HUES6 (cell line): Measurements from ENCODE around the gene SELENOM.
"Not testable (repeated sequence)": the region's sequence is repeated elsewhere in the genome, so short reads cannot be mapped to it uniquely, and the experiment has no call there.

Experiments
- H3K27ac ChIP-seq: 2 replicates; pipeline ENCODE4 v1.7.0; 2013; ENCODE audit warnings: low read depth, mild to moderate bottlenecking, low read length, inconsistent platforms
- H3K27me3 ChIP-seq: 2 replicates; pipeline ENCODE4 v1.6.1; 2013; ENCODE audit warnings: low read length; ENCODE audit not compliant: control insufficient read depth, insufficient read depth
- H3K36me3 ChIP-seq: 2 replicates; pipeline ENCODE4 v1.6.1; 2013; ENCODE audit warnings: low read length; ENCODE audit not compliant: control insufficient read depth, insufficient read depth
- H3K4me1 ChIP-seq: 2 replicates; pipeline ENCODE4 v1.6.1; 2013; ENCODE audit warnings: low read length; ENCODE audit not compliant: control insufficient read depth, insufficient read depth
- H3K4me3 ChIP-seq: 2 replicates; pipeline ENCODE4 v1.5.1; 2013; ENCODE audit warnings: low read depth, low read length
- H3K9ac ChIP-seq: one replicate; pipeline ENCODE4 v1.6.1; 2013; ENCODE audit warnings: mild to moderate bottlenecking, low read length
- H3K9me3 ChIP-seq: 2 replicates; pipeline ENCODE4 v1.6.1; 2013; ENCODE audit warnings: low read depth, low read length; ENCODE audit not compliant: control insufficient read depth, insufficient read depth

SELENOM gene

DNA sequence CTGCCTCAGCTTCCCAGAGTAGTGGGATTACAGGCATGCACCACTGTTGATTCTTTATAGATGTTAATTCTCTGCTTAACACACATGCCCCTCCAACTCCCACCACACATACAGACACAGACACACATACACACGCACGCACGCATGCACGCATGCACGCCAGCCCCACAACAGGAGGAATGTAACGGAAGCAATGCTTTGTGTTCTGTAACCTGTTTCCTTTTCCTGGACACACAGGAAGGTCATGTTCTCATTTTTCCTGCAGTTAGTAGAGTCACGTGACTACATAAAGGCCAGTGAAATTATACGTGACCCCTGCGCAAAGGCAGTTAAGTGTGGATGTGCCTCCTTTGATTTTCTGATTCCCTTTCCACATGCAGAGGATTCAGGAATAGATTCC, 34.2 kb downstream of the SELENOM start:
- H3K27me3 ChIP-seq, H3K27ac ChIP-seq, H3K9ac ChIP-seq, H3K4me3 ChIP-seq, H3K4me1 ChIP-seq, H3K9me3 ChIP-seq, H3K36me3 ChIP-seq: not testable (repeated sequence)

DNA sequence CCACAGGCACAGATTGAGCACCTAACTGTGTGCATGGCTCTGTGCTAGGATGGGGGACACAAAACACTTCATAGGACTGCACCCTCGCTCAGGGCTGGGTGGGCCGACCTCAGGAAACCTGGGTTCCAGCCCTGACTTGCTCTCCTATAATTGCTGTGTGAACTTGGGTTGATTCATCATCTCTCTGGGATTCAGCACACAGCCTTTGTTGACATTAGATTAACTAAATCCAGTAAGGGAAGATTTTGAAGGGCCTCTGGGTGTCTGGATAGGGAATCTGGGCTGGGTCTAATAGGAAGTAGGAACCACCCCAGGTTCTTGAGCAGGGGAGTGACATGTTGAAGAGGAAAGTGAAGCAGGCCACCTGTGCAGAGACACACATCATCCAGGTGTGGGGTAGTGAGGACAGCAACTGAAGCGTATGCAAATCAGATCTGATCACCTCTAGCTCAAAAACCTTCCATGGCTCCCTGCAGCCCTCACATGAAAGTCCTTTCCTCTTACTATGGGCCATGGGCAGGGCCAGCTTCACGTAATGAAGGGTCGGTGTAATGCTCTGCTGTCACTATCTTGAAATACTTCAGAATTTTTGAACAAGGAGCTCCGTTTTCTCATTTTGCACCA, 37.6 kb downstream of the SELENOM start:
- H3K4me1 ChIP-seq, H3K9ac ChIP-seq, H3K4me3 ChIP-seq, H3K36me3 ChIP-seq, H3K9me3 ChIP-seq, H3K27ac ChIP-seq, H3K27me3 ChIP-seq: not testable (repeated sequence)

DNA sequence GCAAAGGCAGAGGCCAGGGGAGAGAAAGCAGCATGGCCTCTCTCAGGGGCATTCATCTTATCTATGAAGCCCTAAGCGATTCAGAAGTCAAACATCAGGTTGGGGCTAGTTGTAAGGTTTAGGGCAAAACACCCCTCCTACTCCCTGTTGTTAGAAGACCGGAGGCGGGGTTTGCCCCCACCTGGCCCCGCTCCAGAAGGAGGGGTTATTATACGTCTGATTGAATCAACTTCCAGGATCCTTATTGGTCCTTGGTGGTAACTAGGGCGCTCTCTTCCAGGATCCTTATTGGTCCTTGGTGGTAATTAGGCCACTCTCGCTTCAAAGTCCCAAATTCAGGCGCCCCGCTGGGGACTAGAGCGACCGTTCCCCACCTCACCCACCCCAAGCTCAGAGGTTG, 38.4 kb downstream of the SELENOM start:
- H3K27me3 ChIP-seq, result no peaks in the 10 kb centered on the region
- no peak overlapping the region for H3K27ac ChIP-seq
- no peaks in the 10 kb centered on the region for H3K9me3 ChIP-seq
- H3K4me1 ChIP-seq, result 0 out of 2 replicates have a peak, but pooled peaks cover 5% of the 10 kb centered on the region
- no peak overlapping the region for H3K4me3 ChIP-seq
- H3K9ac ChIP-seq, result no peak overlapping the region
- no peaks in the 10 kb centered on the region for H3K36me3 ChIP-seq

DNA sequence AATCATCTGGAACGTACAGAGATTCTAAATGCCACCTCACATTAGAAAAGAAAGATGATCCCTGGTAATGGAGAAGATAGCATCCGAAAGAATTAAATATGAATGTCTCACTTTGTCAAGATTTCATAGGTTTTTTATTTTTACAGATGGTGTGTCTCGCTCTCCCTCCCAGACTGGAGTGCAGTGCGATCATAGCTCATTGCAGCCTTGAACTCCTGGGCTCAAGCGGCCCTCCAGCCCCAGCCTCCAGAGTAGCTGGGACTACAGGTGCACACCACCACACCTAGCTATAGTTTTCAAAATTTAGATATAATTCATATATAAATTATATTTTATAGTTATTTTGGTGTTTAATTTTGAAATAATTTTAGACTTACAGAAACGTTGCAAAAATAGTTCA, 43.0 kb downstream of the SELENOM start:
- Histone ChIP-seq H3K9me3 (no peaks in the 10 kb centered on the region), H3K27me3 (no peaks in the 10 kb centered on the region), H3K9ac (no peak overlapping the region), H3K4me3 (no peak overlapping the region), H3K27ac (no peak overlapping the region), H3K36me3 (no peaks in the 10 kb centered on the region), H3K4me1 (0 out of 2 replicates have a peak, but pooled peaks cover 5% of the 10 kb centered on the region)

DNA sequence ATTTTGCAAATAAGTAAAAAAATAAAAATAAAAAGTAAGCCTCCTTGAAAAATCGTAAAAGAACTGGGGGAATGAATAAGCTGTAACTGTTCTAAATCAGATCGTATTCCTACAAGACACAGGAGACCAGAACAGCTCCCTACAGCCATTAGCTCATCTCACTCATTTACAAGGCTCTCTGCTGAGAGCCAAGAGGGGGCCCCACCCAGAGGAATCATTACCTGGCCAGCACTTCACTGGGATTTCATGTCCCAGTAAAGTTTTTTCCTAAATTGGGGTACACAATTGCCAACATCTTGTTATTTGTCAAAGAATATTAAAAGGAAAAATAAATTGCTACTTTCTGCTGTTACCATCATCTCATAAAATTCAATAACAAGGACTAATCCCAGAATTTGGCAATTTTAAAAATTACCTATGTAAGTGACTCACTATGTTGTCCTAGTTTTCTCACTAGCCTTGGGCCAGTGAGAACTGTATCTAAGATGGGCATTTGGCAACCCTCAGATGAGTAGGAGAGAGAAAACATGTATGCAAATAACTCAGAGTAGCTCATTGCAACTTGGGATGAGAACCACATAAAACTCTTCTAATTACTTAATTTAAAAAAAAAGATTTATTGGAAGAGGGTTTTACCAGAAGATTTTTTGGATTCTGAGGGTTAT, 44.7 kb downstream of the SELENOM start:
- no peak overlapping the region for H3K4me3 ChIP-seq
- H3K9me3 ChIP-seq, result no peaks in the 10 kb centered on the region
- no peaks in the 10 kb centered on the region for H3K27me3 ChIP-seq
- no peak overlapping the region for H3K9ac ChIP-seq
- no peaks in the 10 kb centered on the region for H3K36me3 ChIP-seq
- no peak overlapping the region for H3K27ac ChIP-seq
- H3K4me1 ChIP-seq, result no peaks in the 10 kb centered on the region

DNA sequence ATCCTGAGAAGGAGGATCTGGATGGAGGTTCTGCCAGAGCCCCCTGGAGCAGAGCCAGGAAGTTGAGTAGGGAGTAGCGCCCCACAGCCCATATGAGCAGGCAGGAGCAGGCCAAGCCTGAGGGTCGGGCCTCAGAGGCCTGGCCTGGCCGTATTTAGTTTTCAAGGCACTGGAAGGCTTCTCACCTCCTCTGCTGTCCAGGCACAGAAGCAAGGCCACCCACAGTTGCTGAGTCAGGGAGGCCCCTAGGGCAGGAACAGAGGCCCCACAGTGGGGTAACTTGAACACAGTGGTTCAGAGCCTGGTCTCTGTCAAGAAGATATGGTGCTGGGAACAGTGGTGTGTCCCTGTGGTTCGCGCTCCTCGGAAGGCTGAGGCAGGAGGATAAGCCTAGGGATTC, 47.7 kb downstream of the SELENOM start:
- not testable (repeated sequence) for H3K4me1 ChIP-seq, H3K9ac ChIP-seq, H3K36me3 ChIP-seq, H3K27ac ChIP-seq, H3K27me3 ChIP-seq, H3K4me3 ChIP-seq, H3K9me3 ChIP-seq

DNA sequence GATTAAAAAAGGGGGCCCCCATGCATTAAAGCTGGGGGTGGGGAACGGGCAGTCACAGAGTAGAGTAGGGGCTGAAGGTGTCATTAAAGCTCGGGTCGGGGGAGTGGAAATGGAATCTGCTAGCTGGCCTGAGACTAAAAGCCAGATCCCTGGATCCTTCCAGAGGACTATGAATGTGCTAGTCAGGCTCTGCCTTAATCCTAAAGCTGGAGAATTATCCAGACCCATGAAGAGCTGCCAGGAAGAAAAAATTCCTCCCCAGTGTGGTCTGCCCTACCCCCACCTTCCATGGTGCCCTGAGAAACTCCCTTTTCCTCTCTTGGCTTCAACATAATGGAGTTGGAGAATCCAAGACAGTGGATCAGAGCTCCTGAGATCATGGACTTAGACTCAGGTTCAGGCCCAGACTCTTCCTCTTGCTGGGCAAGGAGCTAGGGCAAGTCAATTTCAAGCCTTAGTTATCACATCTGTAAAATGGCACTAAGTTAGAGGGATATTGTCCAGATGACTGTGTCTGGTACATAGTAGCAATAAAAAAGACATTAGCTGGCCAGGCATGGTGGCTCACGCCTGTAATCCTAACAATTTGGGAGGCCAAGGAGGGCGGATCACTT, 50.3 kb downstream of the SELENOM start:
- no peak overlapping the region for H3K27ac ChIP-seq
- H3K4me1 ChIP-seq, result no peaks in the 10 kb centered on the region
- H3K36me3 ChIP-seq, result no peaks in the 10 kb centered on the region
- H3K9ac ChIP-seq, result no peak overlapping the region
- no peak overlapping the region for H3K4me3 ChIP-seq
- no peaks in the 10 kb centered on the region for H3K27me3 ChIP-seq
- no peaks in the 10 kb centered on the region for H3K9me3 ChIP-seq

DNA sequence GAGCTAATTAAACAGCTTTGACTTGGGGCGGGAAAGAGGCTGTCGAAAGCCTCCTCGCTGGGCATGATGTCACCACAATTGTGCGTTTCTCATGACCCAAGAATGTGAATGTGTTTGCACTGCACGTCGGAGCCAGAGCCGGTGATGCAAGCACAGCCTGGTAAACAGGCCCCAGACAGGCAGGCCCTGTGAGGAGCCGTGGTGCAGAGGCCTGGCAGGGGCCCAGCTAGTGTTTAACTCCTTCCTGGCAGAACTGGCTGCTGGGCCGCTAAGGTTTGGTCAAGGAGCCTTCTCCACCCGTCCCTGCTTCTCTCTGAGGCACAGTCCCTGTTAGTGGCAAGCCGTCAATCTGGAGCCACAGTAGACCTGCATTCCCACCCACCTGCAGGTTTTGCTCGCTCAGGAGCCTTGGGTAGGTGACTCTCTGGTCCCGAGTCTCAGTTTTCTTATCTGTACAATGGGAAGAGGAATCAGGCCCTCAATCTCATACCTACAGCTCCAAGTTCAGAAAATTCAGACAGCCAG, 51.7 kb downstream of the SELENOM start:
- H3K36me3 ChIP-seq, result no peaks in the 10 kb centered on the region
- no peak overlapping the region for H3K27ac ChIP-seq
- no peak overlapping the region for H3K9ac ChIP-seq
- no peaks in the 10 kb centered on the region for H3K9me3 ChIP-seq
- no peaks in the 10 kb centered on the region for H3K4me1 ChIP-seq
- H3K27me3 ChIP-seq, result no peaks in the 10 kb centered on the region
- no peak overlapping the region for H3K4me3 ChIP-seq

DNA sequence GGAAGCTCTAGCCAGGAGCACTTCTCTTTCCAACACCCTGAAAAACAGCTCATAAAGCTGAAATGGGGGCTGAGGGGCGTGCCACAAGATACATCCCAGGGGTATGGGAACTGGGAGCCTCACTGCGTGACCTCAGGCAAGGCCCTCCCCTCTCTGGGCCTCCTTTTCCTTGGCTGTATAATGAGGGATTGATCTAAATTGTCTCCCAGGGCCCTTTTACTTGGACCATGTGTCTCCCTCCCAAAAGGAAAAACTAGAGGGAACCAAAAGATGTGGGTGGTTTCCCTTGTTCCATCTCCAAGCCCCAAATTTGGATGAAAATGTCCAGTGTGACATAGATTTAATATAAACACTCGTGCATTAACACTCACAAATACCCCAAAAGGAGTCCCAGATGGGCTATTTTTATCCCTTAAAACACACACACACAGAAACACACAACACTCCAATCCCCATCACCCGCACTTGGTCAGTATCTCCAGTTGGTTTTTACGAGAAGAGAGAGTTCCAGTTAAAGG, 52.2 kb downstream of the SELENOM start:
- Histone ChIP-seq H3K9ac (no peak overlapping the region), H3K36me3 (no peaks in the 10 kb centered on the region), H3K27ac (no peak overlapping the region), H3K4me3 (no peak overlapping the region), H3K27me3 (no peaks in the 10 kb centered on the region), H3K4me1 (no peaks in the 10 kb centered on the region), H3K9me3 (no peaks in the 10 kb centered on the region)
